ENCODE results near the gene LCP2.

DNA sequence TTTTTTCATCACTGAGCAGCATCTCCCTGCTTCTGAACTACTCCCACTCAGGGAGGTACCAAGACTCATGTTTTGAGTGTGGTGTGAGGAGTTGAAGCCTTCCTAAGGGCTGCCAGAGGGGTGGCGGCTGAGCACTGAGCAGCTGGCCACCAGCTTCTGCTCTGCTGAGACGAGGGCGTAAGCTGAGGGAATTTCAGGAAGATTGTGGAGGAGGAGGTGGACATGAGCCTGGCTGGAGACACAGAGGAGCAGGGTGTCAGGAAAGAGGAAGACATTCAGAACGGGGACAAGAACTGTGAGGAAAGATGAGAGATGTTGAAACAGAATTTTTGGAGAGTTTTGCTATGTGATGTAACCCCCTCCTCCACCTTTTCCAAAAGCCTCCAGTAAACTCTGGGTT is 7.8 kb downstream of the LCP2 start:
- TF ChIP-seq POLR2A (IDR thresholded peaks at IDR 0.05; ENCODE audit: low read depth, low read length) = no peak
- no peak for TF ChIP-seq POLR2AphosphoS5 (IDR thresholded peaks at IDR 0.05; ENCODE audit: insufficient read depth, low read depth, low read length)
- TF ChIP-seq, protein P1, sequence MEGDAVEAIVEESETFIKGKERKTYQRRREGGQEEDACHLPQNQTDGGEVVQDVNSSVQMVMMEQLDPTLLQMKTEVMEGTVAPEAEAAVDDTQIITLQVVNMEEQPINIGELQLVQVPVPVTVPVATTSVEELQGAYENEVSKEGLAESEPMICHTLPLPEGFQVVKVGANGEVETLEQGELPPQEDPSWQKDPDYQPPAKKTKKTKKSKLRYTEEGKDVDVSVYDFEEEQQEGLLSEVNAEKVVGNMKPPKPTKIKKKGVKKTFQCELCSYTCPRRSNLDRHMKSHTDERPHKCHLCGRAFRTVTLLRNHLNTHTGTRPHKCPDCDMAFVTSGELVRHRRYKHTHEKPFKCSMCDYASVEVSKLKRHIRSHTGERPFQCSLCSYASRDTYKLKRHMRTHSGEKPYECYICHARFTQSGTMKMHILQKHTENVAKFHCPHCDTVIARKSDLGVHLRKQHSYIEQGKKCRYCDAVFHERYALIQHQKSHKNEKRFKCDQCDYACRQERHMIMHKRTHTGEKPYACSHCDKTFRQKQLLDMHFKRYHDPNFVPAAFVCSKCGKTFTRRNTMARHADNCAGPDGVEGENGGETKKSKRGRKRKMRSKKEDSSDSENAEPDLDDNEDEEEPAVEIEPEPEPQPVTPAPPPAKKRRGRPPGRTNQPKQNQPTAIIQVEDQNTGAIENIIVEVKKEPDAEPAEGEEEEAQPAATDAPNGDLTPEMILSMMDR (IDR thresholded peaks at IDR 0.05; ENCODE audit: extremely low read depth in 1 of 2, insufficient read depth in 1 of 2, low read depth in 1 of 2, low read length in 2 of 2) = no peak
- TF ChIP-seq JUN (IDR thresholded peaks at IDR 0.05; ENCODE audit: borderline replicate concordance, insufficient read depth, insufficient read length, low read depth) = no peak
- TF ChIP-seq GATA2 (IDR thresholded peaks at IDR 0.05; ENCODE audit: insufficient read depth, insufficient read length, low read depth, low read length) = no peak
- TF ChIP-seq EZH2 (IDR thresholded peaks at IDR 0.05; ENCODE audit: borderline replicate concordance, low read depth, low read length, severe bottlenecking) = no peak

All from endothelial cell of umbilical vein (primary cell).